Measurements from ENCODE around the gene DYNLT1. TPM values are rescaled to one million over a fixed set of nuclear protein-coding genes. Genes with fewer than 3 reads are reported as not detected.

DYNLT1 gene
- total RNA-seq, 4 donors from 2014 or later, result 40.5 to 77.9 (median 60.6) TPM

- no peak for TF ChIP-seq CTCF (IDR thresholded peaks at IDR 0.05; ENCODE audit: low read depth)
Observed at GRCh38 chr6:158680481-158680880, 35.9 kb upstream of the DYNLT1 start.

GRCh38 chr6:158680015-158680414 lies 35.5 kb upstream of the DYNLT1 start:
- no peak for TF ChIP-seq CTCF (IDR thresholded peaks at IDR 0.05; ENCODE audit: low read depth)

GRCh38 chr6:158677906-158678578 lies 33.5 kb upstream of the DYNLT1 start:
- no peak for TF ChIP-seq CTCF (IDR thresholded peaks at IDR 0.05; ENCODE audit: low read depth)

- TF ChIP-seq CTCF (IDR thresholded peaks at IDR 0.05; ENCODE audit: low read depth), result no peak
Observed at GRCh38 chr6:158674342-158675131, 30.0 kb upstream of the DYNLT1 start.

- TF ChIP-seq CTCF (IDR thresholded peaks at IDR 0.05; ENCODE audit: low read depth), result no peak
Observed at GRCh38 chr6:158672726-158673125, 28.2 kb upstream of the DYNLT1 start.

GRCh38 chr6:158669145-158670035 lies 24.8 kb upstream of the DYNLT1 start:
- no peak for TF ChIP-seq CTCF (IDR thresholded peaks at IDR 0.05; ENCODE audit: low read depth)

- no peak for TF ChIP-seq CTCF (IDR thresholded peaks at IDR 0.05; ENCODE audit: low read depth)
Observed at GRCh38 chr6:158668707-158669103, 24.2 kb upstream of the DYNLT1 start.
